GM19324 (cell line): ENCODE measurements around the gene CASP6.
A peak's percentile ranks its signal among the peaks of the same experiment; 100 is the strongest.

Experiments
- ATAC-seq: cut with Tn5 transposase; IDR thresholded peaks from one replicate; pipeline ENCODE4 v1.9.1; 2021; ENCODE audit warnings: mild to moderate bottlenecking, moderate library complexity; ENCODE audit not compliant: unreplicated experiment, low FRiP score

Gene CASP6

GRCh38 chr4:109702950-109703663 is at the start of gene CASP6:
TSS of gene CASP6 (minus strand) at chr4:109703445. CDS start at chr4:109703395, 50 bp downstream.
- ATAC-seq = peak; percentile 88

GRCh38 chr4:109752525-109752924 is 49.3 kb upstream of the CASP6 start:
- no peak for ATAC-seq

- no peak for ATAC-seq
Measured at GRCh38 chr4:109751852-109752251, 48.6 kb upstream of the CASP6 start.

GRCh38 chr4:109750652-109751244 is 47.5 kb upstream of the CASP6 start:
- ATAC-seq = no peak

- no peak for ATAC-seq
Measured at GRCh38 chr4:109749388-109750082, 46.3 kb upstream of the CASP6 start.

GRCh38 chr4:109748114-109748513 is 44.9 kb upstream of the CASP6 start:
- ATAC-seq = no peak

GRCh38 chr4:109746728-109747127 is 43.5 kb upstream of the CASP6 start:
- no peak for ATAC-seq

DNA sequence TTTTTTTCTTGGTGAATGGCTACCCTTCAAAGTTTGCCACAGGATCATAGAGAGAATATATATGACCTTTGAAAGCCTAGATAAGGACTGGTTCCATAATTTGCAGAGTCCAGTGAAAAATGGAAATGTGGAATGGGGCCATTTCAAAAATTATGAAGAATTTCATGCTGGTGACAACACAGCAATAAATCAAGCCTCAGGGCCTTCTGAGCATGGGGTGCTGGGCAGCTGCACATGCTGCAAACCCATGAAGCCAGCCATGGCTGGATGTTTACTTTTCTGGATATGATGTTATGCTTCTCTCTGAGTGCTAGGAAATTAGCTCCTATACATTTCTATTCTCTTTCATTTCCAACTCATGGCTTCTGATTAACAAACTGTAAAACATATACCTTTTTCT is 42.6 kb upstream of the CASP6 start:
- ATAC-seq = no peak

- ATAC-seq = no peak
Measured at GRCh38 chr4:109739547-109739946, 36.3 kb upstream of the CASP6 start.

GRCh38 chr4:109738104-109738872 is 35.0 kb upstream of the CASP6 start:
- no peak for ATAC-seq

GRCh38 chr4:109735566-109736365 is 32.5 kb upstream of the CASP6 start:
- ATAC-seq = no peak

GRCh38 chr4:109733728-109734127 is 30.5 kb upstream of the CASP6 start:
- ATAC-seq = no peak

- ATAC-seq = no peak
Measured at GRCh38 chr4:109730619-109731545, 27.6 kb upstream of the CASP6 start.

DNA sequence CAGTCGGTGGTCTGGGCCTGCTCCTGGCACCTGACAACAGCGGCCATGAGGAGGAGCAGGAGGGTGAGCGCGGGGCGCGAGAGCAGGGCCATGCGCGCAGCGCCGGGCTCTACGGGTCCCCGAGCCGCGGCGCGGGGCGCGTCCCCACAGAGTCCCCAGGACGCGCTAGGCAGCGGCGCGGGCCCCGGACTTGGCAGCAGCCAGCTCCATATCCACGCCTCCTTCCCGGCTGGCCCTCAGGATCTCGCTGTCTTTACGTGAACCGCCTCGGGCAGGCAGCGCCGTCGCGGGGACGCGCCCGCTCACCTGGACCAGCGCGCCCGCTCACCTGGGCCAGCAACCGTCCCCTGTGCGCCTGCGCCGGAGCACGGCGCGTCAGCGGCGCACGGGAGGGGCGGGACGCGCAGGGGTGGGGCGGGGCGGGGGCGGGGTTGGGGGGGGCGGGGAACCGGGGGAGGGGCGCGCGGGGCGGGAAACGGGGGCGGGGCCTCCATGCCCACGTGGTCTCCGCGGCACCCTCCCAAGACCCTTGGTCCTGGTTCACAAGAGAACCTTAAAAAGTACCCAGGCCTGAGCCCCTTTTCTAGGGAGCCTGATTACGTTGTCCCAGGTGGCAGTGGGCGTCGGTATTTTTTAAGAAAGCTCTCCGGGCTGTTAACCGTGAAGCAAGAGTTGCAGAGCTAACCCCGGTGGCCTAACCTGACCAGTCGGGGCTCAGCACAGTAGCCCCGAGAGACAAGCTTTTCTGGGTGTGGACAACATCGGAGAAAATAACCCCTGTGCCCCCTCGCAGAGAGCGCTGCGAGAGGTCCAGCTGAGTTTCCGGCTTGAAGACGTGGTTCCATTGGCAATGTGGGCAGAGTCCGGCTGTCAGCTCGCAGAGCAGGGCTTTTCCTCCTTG is 26.7 kb upstream of the CASP6 start, which contains the start of gene PLA2G12A:
TSS of gene PLA2G12A (minus strand) at position 353 of the 901 bp plus-strand sequence. CDS start at position 92, 261 bp downstream.
- peak; percentile 93 for ATAC-seq

- ATAC-seq = no peak
Measured at GRCh38 chr4:109729117-109729717, 26.0 kb upstream of the CASP6 start.

DNA sequence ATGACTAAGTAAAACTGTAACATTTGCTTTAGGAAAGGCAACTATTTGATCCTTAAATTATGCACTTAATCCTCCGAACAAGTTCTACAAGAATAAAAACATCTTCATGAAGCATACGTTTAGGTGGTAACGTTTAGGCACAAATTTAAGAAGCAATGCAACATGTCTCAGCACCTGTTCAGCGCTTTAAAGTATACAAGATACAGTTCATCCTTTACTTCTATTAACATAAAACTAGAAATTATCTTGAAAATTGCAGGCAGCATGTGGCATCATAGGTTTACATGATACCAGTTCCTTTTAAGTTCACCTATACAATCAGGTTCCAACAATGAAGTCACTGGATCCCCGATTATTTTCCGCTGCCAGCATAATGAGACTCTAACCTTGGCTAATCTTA is 25.1 kb upstream of the CASP6 start:
- ATAC-seq = no peak

DNA sequence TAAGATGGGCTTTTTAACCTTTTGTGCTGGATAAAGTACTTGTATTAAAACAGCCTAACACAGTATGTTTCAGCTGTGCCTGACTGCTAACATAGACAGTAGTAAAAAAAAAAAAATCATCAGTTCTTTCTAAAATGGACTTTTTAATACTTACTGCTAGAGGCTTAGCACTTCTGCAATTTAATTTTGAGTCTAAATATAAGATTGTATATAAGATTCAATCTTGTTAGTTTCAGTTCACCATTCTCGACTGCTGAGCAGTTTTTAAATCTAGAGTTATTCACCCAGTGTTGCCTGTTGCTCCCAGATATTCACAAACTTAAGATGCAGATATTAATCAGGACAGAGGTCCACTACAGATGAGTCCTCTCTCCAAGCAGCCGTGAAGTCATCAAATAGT is 19.9 kb upstream of the CASP6 start:
- no peak for ATAC-seq

DNA sequence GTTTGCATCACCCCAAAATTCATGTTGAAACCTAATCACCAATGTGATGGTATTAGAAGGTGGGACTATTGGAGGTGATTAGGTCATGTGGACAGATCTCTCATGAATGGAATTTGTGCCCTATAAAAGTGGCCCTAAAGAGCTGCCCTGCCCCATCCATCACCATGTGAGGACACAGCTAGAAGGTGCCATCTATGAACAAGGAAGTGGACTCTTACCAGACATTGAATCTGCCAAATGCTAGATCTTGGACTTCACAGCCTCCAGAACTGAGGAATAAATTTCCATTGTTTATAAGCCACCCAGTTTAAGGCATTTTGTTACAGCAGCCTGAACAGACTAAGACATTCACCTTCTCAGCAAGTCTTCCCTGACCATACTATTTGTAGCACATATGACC is 19.1 kb upstream of the CASP6 start:
- ATAC-seq = no peak
